Glomerular endothelial cell (primary cell): ENCODE data around the gene FSTL4. TPM values are rescaled to one million over a fixed set of nuclear protein-coding genes. Genes with fewer than 3 reads are reported as not detected.
A peak's percentile ranks its signal among the peaks of the same experiment; 100 is the strongest.

Source experiments
- DNase-seq: peaks from one replicate; pipeline ENCODE4 v3.0.0-alpha.2; 2011; ENCODE audit warnings: low read depth, low spot score; ENCODE audit errors: extremely low read depth
- total RNA-seq: library from RNA; depleted of rRNA; stranded (reverse); fragments of >200 nt; gene quantifications from 2 replicates; pipeline ENCODE4 v1.2.3, GENCODE V29; 2015

FSTL4 gene
- total RNA-seq, 1 donor from 2014 or later = 0.18 TPM

GRCh38 chr5:133611357-133612248 is 738 bp downstream of the FSTL4 start:
- DNase-seq = no peak

GRCh38 chr5:133610489-133611356 is 1.6 kb downstream of the FSTL4 start:
- DNase-seq = no peak

GRCh38 chr5:133607451-133607850 is 4.9 kb downstream of the FSTL4 start:
- DNase-seq = no peak

GRCh38 chr5:133606835-133607234 is 5.5 kb downstream of the FSTL4 start:
- no peak for DNase-seq

- no peak for DNase-seq
These were observed 7.0 kb downstream of the FSTL4 start for GRCh38 chr5:133605323-133605722.

GRCh38 chr5:133603711-133604110 is 8.6 kb downstream of the FSTL4 start:
- no peak for DNase-seq

GRCh38 chr5:133602835-133603380 is 9.4 kb downstream of the FSTL4 start:
- peak; percentile 65 for DNase-seq

GRCh38 chr5:133599600-133599999 is 12.7 kb downstream of the FSTL4 start:
- no peak for DNase-seq

GRCh38 chr5:133599044-133599443 is 13.3 kb downstream of the FSTL4 start:
- no peak for DNase-seq

GRCh38 chr5:133596049-133596448 is 16.3 kb downstream of the FSTL4 start:
- no peak for DNase-seq

GRCh38 chr5:133595465-133595864 is 16.9 kb downstream of the FSTL4 start:
- DNase-seq = no peak

- DNase-seq = no peak
These were observed 23.1 kb downstream of the FSTL4 start for GRCh38 chr5:133589286-133589685.

GRCh38 chr5:133582971-133583370 is 29.4 kb downstream of the FSTL4 start:
- DNase-seq = no peak

GRCh38 chr5:133581918-133582317 is 30.4 kb downstream of the FSTL4 start:
- no peak for DNase-seq

GRCh38 chr5:133581348-133581747 is 31.0 kb downstream of the FSTL4 start:
- DNase-seq = no peak

- DNase-seq = no peak
These were observed 31.7 kb downstream of the FSTL4 start for GRCh38 chr5:133580618-133581017.

GRCh38 chr5:133579766-133580165 is 32.6 kb downstream of the FSTL4 start:
- no peak for DNase-seq

- DNase-seq = no peak
These were observed 43.0 kb downstream of the FSTL4 start for GRCh38 chr5:133569347-133569746.

- DNase-seq = no peak
These were observed 46.3 kb downstream of the FSTL4 start for GRCh38 chr5:133565993-133566392.

- DNase-seq = no peak
These were observed 47.3 kb downstream of the FSTL4 start for GRCh38 chr5:133564921-133565565.

GRCh38 chr5:133562554-133562953 is 49.8 kb downstream of the FSTL4 start:
- DNase-seq = no peak
